Endothelial cell of umbilical vein (primary cell): ENCODE measurements around the gene G3BP1. TPM values are rescaled to one million over a fixed set of nuclear protein-coding genes. Genes with fewer than 3 reads are reported as not detected.

Source experiments
- BruUV-seq: library from RNA; stranded (reverse); fragments of 400-500 nt; replicated peaks from 2 replicates; lab custom pipeline; 2021; lab: Mats Ljungman, UMichigan
- CTCF ChIA-PET: fragments of 300-600, 350-600 bp; sonication (Branson Sonifier 250); formaldehyde crosslinking; loops from one replicate; lab custom pipeline; 2021; ENCODE audit warnings: antibody characterized with exemption, inconsistent platforms; lab: Charles Lee
- POLR2A ChIA-PET: fragments of 300-600, 350-600 bp; sonication (Branson Sonifier 250); formaldehyde crosslinking; loops from one replicate; lab custom pipeline; 2021; ENCODE audit warnings: antibody characterized with exemption, inconsistent platforms; lab: Charles Lee
- DNase-seq: peaks from one replicate; pipeline ENCODE4 v3.0.0-alpha.2; 2011; ENCODE audit warnings: low read depth, low spot score
- FAIRE-seq: peaks from 2 replicates; lab custom pipeline; 2011; peaks lifted over from hg19 to GRCh38; lab: Jason Lieb, UNC
- H2AFZ ChIP-seq: 2 replicates; pipeline ENCODE4 v1.6.0; 2012; ENCODE audit warnings: low read depth, low read length, control low read depth, inconsistent platforms
- H3K27ac ChIP-seq: 2 replicates; pipeline ENCODE4 v1.5.1; 2011; ENCODE audit warnings: low read depth, mild to moderate bottlenecking, control low read depth, low read length, moderate library complexity; ENCODE audit not compliant: insufficient read depth
- H3K27me3 ChIP-seq, 2 experiments: 2 replicates each; pipeline versions ENCODE4 v1.6.0 to v1.6.1; 2011; ENCODE audit warnings: low read length in 2 of 2, mixed read lengths in 1 of 2; ENCODE audit not compliant: control insufficient read depth in 2 of 2, insufficient read depth in 2 of 2
- H3K36me3 ChIP-seq, 2 experiments: 2 replicates in 1 of 2; 3 replicates in 1 of 2; pipeline ENCODE4 v1.5.1; 2011; ENCODE audit warnings: low read length in 2 of 2, mild to moderate bottlenecking in 1 of 2, moderate library complexity in 1 of 2; ENCODE audit not compliant: control insufficient read depth in 2 of 2, insufficient read depth in 2 of 2; ENCODE audit errors: extremely low read depth in 1 of 2
- H3K4me1 ChIP-seq: 3 replicates; pipeline ENCODE4 v1.5.1; 2011; ENCODE audit warnings: mild to moderate bottlenecking, low read length; ENCODE audit not compliant: control insufficient read depth, insufficient read depth; ENCODE audit errors: extremely low read depth
- H3K4me2 ChIP-seq: 2 replicates; pipeline ENCODE4 v1.6.1; 2011; ENCODE audit warnings: low read length, control low read depth, mixed read lengths; ENCODE audit not compliant: insufficient read depth
- H3K4me3 ChIP-seq, 3 experiments: fragments of 200-600 bp in 1 of 3; sonication (generic), shearing (Covaris generic) in 1 of 3; replicated peaks in 1 of 3; 2 replicates each; pipeline ENCODE4 v1.5.1; 2011 to 2016; ENCODE audit warnings: control low read depth in 3 of 3, low read length in 3 of 3, mild to moderate bottlenecking in 2 of 3, inconsistent platforms in 1 of 3, low read depth in 1 of 3, moderate library complexity in 1 of 3; ENCODE audit not compliant: insufficient read depth in 1 of 3
- H3K79me2 ChIP-seq: 2 replicates; pipeline ENCODE4 v1.6.0; 2012; ENCODE audit warnings: low read length, inconsistent platforms; ENCODE audit not compliant: control insufficient read depth, insufficient read depth
- H3K9ac ChIP-seq: replicated peaks from 2 replicates; pipeline ENCODE3; 2011; ENCODE audit warnings: low read length, control low read depth; ENCODE audit not compliant: insufficient read depth; ENCODE audit errors: extremely low read depth
- H3K9me1 ChIP-seq: replicated peaks from 3 replicates; pipeline ENCODE4 v1.6.0; 2011; ENCODE audit warnings: mild to moderate bottlenecking, low read length; ENCODE audit not compliant: control insufficient read depth, insufficient read depth; ENCODE audit errors: extremely low read depth
- H3K9me3 ChIP-seq: replicated peaks from 2 replicates; pipeline ENCODE4 v1.5.1; 2012; ENCODE audit warnings: low read length, inconsistent platforms; ENCODE audit not compliant: control insufficient read depth, insufficient read depth
- H4K20me1 ChIP-seq: replicated peaks from 2 replicates; pipeline ENCODE3; 2011; ENCODE audit warnings: mild to moderate bottlenecking, low read length; ENCODE audit not compliant: control insufficient read depth, insufficient read depth; ENCODE audit errors: extremely low read depth
- CTCF ChIP-seq, 2 donors: IDR thresholded peaks; 1 replicate in 1 of 2; 2 replicates in 1 of 2; pipeline ENCODE4 v1.5.1; 2011; ENCODE audit warnings: low read length in 2 of 2, mild to moderate bottlenecking in 2 of 2, moderate library complexity in 2 of 2, control low read depth in 1 of 2, inconsistent platforms in 1 of 2, low read depth in 1 of 2; ENCODE audit not compliant: insufficient read depth in 1 of 2; ENCODE audit errors: extremely low read depth in 1 of 2
- EZH2 ChIP-seq: IDR thresholded peaks from 2 replicates; pipeline ENCODE4 v1.6.1; 2012; ENCODE audit warnings: borderline replicate concordance, low read depth, mild to moderate bottlenecking, moderate library complexity, low read length, inconsistent platforms; ENCODE audit not compliant: severe bottlenecking
- FOS ChIP-seq: IDR thresholded peaks from 2 replicates; pipeline ENCODE4 v1.6.1; 2011; ENCODE audit warnings: mild to moderate bottlenecking, low read length, moderate library complexity, borderline replicate concordance; ENCODE audit not compliant: insufficient read depth
- GATA2 ChIP-seq: IDR thresholded peaks from 2 replicates; pipeline ENCODE4 v1.7.0; 2011; ENCODE audit warnings: low read depth, mild to moderate bottlenecking, moderate library complexity, mixed read lengths, low read length; ENCODE audit not compliant: insufficient read length, insufficient read depth
- JUN ChIP-seq: IDR thresholded peaks from 2 replicates; pipeline ENCODE4 v1.6.1; 2011; ENCODE audit warnings: borderline replicate concordance, low read depth; ENCODE audit not compliant: insufficient read length, insufficient read depth
- MAX ChIP-seq: IDR thresholded peaks from 2 replicates; pipeline ENCODE4 v1.6.1; 2011; ENCODE audit not compliant: insufficient read depth, insufficient read length
- MYC ChIP-seq: IDR thresholded peaks from one replicate; pipeline ENCODE4 v1.6.1; 2011; ENCODE audit warnings: mild to moderate bottlenecking, low read depth, low read length
- POLR2A ChIP-seq: IDR thresholded peaks from 2 replicates; pipeline ENCODE4 v1.6.1; 2012; ENCODE audit warnings: low read depth, mild to moderate bottlenecking, control low read depth, low read length
- POLR2AphosphoS5 ChIP-seq: IDR thresholded peaks from 2 replicates; pipeline ENCODE4 v1.6.1; 2012; ENCODE audit warnings: low read depth, mild to moderate bottlenecking, control low read depth, low read length, moderate library complexity; ENCODE audit not compliant: insufficient read depth
- dilution Hi-C: fragments of 300-500 bp; cut with MboI; formaldehyde crosslinking; loops from one replicate; pipeline ENCODE4 v1.15.0; 2019; ENCODE audit warnings: low sequenced_read_pairs; ENCODE audit not compliant: extremely low pct_ligation_motif_present
- intact Hi-C: fragments of 100-400 bp; cut with micrococcal nuclease; formaldehyde crosslinking; loops from one replicate; pipeline ENCODE4 v1.10.0; 2022
- polyA plus RNA-seq, 4 experiments: library from polyadenylated mRNA; depleted of rRNA in 3 of 4; stranded (reverse) in 3 of 4; unstranded in 1 of 4; fragments of >200 nt; gene quantifications; 2 replicates each; pipeline versions ENCODE4 v1.2.1 to v1.2.3, GENCODE V29; 2011 to 2012; ENCODE audit warnings: missing spikeins in 1 of 4
- total RNA-seq: library from RNA; stranded (reverse); gene quantifications from 2 replicates; pipeline ENCODE4 v1.2.3, GENCODE V29; 2021

The G3BP1 gene
- total and polyA plus RNA-seq, 2 donors (not counting 3 experiments of a cell fraction or from before 2014, with no cell fraction given): 50.5 to 262 TPM

GRCh38 chr5:151855701-151856100, 83.9 kb downstream of the G3BP1 start:
- no peaks in the 10 kb centered on the region for H4K20me1 ChIP-seq
- intact Hi-C loops: no loop called here
- no peaks in the 10 kb centered on the region for H3K9me1 ChIP-seq
- no peaks in the 10 kb centered on the region for H3K4me1 ChIP-seq
- DNase-seq (no peak), FAIRE-seq (no peak)
- BruUV-seq: no TSS peak
- ChIA-PET CTCF (no interaction called here), POLR2A (no interaction called here)
- H3K79me2 ChIP-seq: no peaks in the 10 kb centered on the region
- no peak overlapping the region for H2AFZ ChIP-seq
- H3K27ac ChIP-seq: no peak overlapping the region
- dilution Hi-C loops: no loop called here
- H3K4me3 ChIP-seq: no peak overlapping the region
- TF ChIP-seq JUN (no peak), POLR2A (no peak), GATA2 (no peak), CTCF (IDR thresholded peaks at IDR 0.05; ENCODE audit: extremely low read depth in 1 of 2, insufficient read depth in 1 of 2, low read depth in 1 of 2, low read length in 2 of 2) (no peak), MYC (no peak), EZH2 (no peak), POLR2AphosphoS5 (no peak), MAX (no peak), FOS (no peak)
- H3K9me3 ChIP-seq: no peaks in the 10 kb centered on the region
- H3K36me3 ChIP-seq: no peaks in the 10 kb centered on the region
- no peak overlapping the region for H3K4me2 ChIP-seq
- H3K27me3 ChIP-seq: no peaks in the 10 kb centered on the region
- no peak overlapping the region for H3K9ac ChIP-seq
